Measurements from ENCODE around the gene MINDY4. TPM values are rescaled to one million over a fixed set of nuclear protein-coding genes. Genes with fewer than 3 reads are reported as not detected.

MINDY4 gene
- total and polyA plus RNA-seq, 4 donors = 0.93 to 6.1 (median 1.9) TPM

DNA sequence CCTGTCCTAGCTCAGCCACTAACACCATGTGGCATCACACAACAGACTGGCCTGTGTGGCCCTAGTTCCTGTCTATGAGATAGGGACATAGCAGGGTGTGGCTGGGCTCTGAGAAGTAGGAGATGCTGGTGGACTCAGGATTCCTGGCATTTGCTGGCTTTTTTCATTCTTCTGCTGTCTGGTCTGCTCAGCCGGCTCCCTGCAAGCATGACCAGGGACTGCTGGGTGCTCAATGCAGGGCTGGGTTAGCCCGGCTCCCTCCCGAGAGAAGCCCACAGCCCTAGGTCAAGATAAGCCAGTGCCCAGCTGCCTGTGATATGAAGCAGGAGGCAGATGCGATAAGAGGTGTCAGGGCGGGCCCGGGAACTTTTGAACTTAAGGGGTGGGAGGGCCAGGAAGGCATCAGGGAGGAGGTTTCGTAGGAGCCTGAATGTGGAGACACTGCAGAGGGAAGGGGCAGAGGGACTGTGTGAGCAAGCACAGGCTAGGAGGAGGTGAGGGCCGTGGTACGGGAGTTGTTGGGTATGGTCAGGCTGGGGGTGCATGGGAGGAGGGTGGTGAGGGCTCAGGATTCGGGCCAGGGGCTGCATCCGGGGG, 143.9 kb downstream of the MINDY4 start:
- TF ChIP-seq GABPA (IDR thresholded peaks at IDR 0.05 in 1 of 2, conservative IDR thresholded peaks at IDR 0.05 in 1 of 2) (no peak), NR2F2 (IDR thresholded peaks at IDR 0.05) (no peak), RXRA (IDR thresholded peaks at IDR 0.05) (no peak), EGR1 (IDR thresholded peaks at IDR 0.05; ENCODE audit: low read depth in 2 of 2) (no peak), FOXA2 (IDR thresholded peaks at IDR 0.05) (no peak), FOXA1 (IDR thresholded peaks at IDR 0.05) (no peak), RAD21 (IDR thresholded peaks at IDR 0.05) (no peak), TAF1 (conservative IDR thresholded peaks at IDR 0.05) (no peak), YY1 (IDR thresholded peaks at IDR 0.05) (no peak), JUND (IDR thresholded peaks at IDR 0.05) (no peak), HNF4G (IDR thresholded peaks at IDR 0.05) (no peak), HNF4A (conservative IDR thresholded peaks at IDR 0.05) (no peak), SP1 (IDR thresholded peaks at IDR 0.05) (no peak)
- TF ChIP-seq, protein P1, sequence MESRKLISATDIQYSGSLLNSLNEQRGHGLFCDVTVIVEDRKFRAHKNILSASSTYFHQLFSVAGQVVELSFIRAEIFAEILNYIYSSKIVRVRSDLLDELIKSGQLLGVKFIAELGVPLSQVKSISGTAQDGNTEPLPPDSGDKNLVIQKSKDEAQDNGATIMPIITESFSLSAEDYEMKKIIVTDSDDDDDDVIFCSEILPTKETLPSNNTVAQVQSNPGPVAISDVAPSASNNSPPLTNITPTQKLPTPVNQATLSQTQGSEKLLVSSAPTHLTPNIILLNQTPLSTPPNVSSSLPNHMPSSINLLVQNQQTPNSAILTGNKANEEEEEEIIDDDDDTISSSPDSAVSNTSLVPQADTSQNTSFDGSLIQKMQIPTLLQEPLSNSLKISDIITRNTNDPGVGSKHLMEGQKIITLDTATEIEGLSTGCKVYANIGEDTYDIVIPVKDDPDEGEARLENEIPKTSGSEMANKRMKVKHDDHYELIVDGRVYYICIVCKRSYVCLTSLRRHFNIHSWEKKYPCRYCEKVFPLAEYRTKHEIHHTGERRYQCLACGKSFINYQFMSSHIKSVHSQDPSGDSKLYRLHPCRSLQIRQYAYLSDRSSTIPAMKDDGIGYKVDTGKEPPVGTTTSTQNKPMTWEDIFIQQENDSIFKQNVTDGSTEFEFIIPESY (IDR thresholded peaks at IDR 0.05) = no peak
- TF ChIP-seq, protein P2, sequence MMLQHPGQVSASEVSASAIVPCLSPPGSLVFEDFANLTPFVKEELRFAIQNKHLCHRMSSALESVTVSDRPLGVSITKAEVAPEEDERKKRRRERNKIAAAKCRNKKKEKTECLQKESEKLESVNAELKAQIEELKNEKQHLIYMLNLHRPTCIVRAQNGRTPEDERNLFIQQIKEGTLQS (IDR thresholded peaks at IDR 0.05) = no peak
- TF ChIP-seq, protein P3, sequence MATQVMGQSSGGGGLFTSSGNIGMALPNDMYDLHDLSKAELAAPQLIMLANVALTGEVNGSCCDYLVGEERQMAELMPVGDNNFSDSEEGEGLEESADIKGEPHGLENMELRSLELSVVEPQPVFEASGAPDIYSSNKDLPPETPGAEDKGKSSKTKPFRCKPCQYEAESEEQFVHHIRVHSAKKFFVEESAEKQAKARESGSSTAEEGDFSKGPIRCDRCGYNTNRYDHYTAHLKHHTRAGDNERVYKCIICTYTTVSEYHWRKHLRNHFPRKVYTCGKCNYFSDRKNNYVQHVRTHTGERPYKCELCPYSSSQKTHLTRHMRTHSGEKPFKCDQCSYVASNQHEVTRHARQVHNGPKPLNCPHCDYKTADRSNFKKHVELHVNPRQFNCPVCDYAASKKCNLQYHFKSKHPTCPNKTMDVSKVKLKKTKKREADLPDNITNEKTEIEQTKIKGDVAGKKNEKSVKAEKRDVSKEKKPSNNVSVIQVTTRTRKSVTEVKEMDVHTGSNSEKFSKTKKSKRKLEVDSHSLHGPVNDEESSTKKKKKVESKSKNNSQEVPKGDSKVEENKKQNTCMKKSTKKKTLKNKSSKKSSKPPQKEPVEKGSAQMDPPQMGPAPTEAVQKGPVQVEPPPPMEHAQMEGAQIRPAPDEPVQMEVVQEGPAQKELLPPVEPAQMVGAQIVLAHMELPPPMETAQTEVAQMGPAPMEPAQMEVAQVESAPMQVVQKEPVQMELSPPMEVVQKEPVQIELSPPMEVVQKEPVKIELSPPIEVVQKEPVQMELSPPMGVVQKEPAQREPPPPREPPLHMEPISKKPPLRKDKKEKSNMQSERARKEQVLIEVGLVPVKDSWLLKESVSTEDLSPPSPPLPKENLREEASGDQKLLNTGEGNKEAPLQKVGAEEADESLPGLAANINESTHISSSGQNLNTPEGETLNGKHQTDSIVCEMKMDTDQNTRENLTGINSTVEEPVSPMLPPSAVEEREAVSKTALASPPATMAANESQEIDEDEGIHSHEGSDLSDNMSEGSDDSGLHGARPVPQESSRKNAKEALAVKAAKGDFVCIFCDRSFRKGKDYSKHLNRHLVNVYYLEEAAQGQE (IDR thresholded peaks at IDR 0.05) = no peak
- TF ChIP-seq, protein P4, sequence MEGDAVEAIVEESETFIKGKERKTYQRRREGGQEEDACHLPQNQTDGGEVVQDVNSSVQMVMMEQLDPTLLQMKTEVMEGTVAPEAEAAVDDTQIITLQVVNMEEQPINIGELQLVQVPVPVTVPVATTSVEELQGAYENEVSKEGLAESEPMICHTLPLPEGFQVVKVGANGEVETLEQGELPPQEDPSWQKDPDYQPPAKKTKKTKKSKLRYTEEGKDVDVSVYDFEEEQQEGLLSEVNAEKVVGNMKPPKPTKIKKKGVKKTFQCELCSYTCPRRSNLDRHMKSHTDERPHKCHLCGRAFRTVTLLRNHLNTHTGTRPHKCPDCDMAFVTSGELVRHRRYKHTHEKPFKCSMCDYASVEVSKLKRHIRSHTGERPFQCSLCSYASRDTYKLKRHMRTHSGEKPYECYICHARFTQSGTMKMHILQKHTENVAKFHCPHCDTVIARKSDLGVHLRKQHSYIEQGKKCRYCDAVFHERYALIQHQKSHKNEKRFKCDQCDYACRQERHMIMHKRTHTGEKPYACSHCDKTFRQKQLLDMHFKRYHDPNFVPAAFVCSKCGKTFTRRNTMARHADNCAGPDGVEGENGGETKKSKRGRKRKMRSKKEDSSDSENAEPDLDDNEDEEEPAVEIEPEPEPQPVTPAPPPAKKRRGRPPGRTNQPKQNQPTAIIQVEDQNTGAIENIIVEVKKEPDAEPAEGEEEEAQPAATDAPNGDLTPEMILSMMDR (IDR thresholded peaks at IDR 0.05; ENCODE audit: low read depth, low read length, missing input control) = no peak
- TF ChIP-seq, protein P5, sequence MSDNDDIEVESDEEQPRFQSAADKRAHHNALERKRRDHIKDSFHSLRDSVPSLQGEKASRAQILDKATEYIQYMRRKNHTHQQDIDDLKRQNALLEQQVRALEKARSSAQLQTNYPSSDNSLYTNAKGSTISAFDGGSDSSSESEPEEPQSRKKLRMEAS (IDR thresholded peaks at IDR 0.05) = no peak
- no peaks in the 10 kb centered on the region for H3K9me3 ChIP-seq (ENCODE audit: control insufficient read depth in 4 of 4, low read length in 3 of 4)
- 83% methylated on average over 11 of the region's 11 CpGs for WGBS
- no peak overlapping the region for H3K4me3 ChIP-seq (ENCODE audit: low read depth in 1 of 3, low read length in 3 of 3)
- H3K27me3 ChIP-seq (ENCODE audit: control insufficient read depth in 4 of 4, insufficient read depth in 4 of 4, low read length in 3 of 4) = no peaks in the 10 kb centered on the region
- no peak overlapping the region for H3K27ac ChIP-seq (ENCODE audit: low read depth in 1 of 2, low read length in 2 of 2)
- DNase-seq (ENCODE audit: low spot score) = peak; percentile 80
- H3K9ac ChIP-seq (ENCODE audit: low read depth in 1 of 2, low read length in 2 of 2) = no peak overlapping the region
- no peaks in the 10 kb centered on the region for H3K36me3 ChIP-seq (ENCODE audit: control insufficient read depth in 4 of 4, insufficient read depth in 3 of 4, low read depth in 1 of 4, low read length in 3 of 4)
- no peaks in the 10 kb centered on the region for H3K4me1 ChIP-seq (ENCODE audit: control insufficient read depth in 4 of 4, insufficient read depth in 4 of 4, low read length in 3 of 4)
